Loucy (cell line): ENCODE data around the gene PSMB1.

Experiments used
- H2AFZ ChIP-seq: fragments of 200-600 bp; sonication (generic); 2 replicates; pipeline ENCODE4 v1.6.0; 2016; ENCODE audit warnings: antibody characterized with exemption, mild to moderate bottlenecking, low read length, moderate library complexity
- H3F3A ChIP-seq: fragments of 200-600 bp; 2 replicates; pipeline ENCODE4 v1.6.0; 2016; ENCODE audit warnings: antibody characterized with exemption, low read depth, mild to moderate bottlenecking
- H3K27me3 ChIP-seq: fragments of 200-600 bp; sonication (generic); 2 replicates; pipeline ENCODE4 v1.6.1; 2014; ENCODE audit warnings: low read length, mild to moderate bottlenecking; ENCODE audit not compliant: insufficient read depth, poor library complexity, severe bottlenecking
- H3K36me3 ChIP-seq: fragments of 200-600 bp; sonication (generic); 2 replicates; pipeline ENCODE4 v1.6.1; 2016; ENCODE audit warnings: low read length; ENCODE audit not compliant: insufficient read depth
- H3K4me1 ChIP-seq: fragments of 200-600 bp; sonication (generic); 2 replicates; pipeline ENCODE4 v1.5.1; 2014; ENCODE audit warnings: low read length, mild to moderate bottlenecking; ENCODE audit not compliant: insufficient read depth, poor library complexity, severe bottlenecking
- H3K4me2 ChIP-seq: fragments of 200-600 bp; sonication (generic); 2 replicates; pipeline ENCODE4 v1.6.0; 2014; ENCODE audit warnings: antibody characterized with exemption, low read length, low read depth, mild to moderate bottlenecking; ENCODE audit not compliant: poor library complexity, severe bottlenecking
- H3K4me3 ChIP-seq: fragments of 200-600 bp; sonication (generic); 2 replicates; pipeline ENCODE4 v1.5.1; 2014; ENCODE audit warnings: low read length, mild to moderate bottlenecking, mixed read lengths; ENCODE audit not compliant: poor library complexity, severe bottlenecking
- H3K79me2 ChIP-seq: fragments of 200-600 bp; sonication (generic); 2 replicates; pipeline ENCODE4 v1.6.1; 2014; ENCODE audit warnings: low read length; ENCODE audit not compliant: insufficient read depth
- H3K9ac ChIP-seq: fragments of 200-600 bp; sonication (generic); 2 replicates; pipeline ENCODE4 v1.6.0; 2014; ENCODE audit warnings: mild to moderate bottlenecking, low read depth, low read length, moderate library complexity; ENCODE audit not compliant: poor library complexity, severe bottlenecking
- H3K9me2 ChIP-seq: fragments of 200-600 bp; sonication (generic); replicated peaks from 2 replicates; pipeline ENCODE4 v1.6.1; 2016; ENCODE audit warnings: low read depth, low read length, mixed read lengths
- H3K9me3 ChIP-seq: fragments of 200-600 bp; sonication (generic); 2 replicates; pipeline ENCODE4 v1.6.1; 2014; ENCODE audit warnings: mild to moderate bottlenecking, antibody characterized with exemption, low read length, low read depth; ENCODE audit not compliant: insufficient read depth
- H4K20me1 ChIP-seq: fragments of 200-600 bp; sonication (generic); 2 replicates; pipeline ENCODE4 v1.6.0; 2014; ENCODE audit warnings: antibody characterized with exemption, low read length, mild to moderate bottlenecking; ENCODE audit not compliant: insufficient read depth, poor library complexity, severe bottlenecking
- EZH2phosphoT487 ChIP-seq: fragments of 200-600 bp; IDR thresholded peaks from 2 replicates; pipeline ENCODE4 v1.6.1; 2018; ENCODE audit warnings: antibody characterized with exemption, mild to moderate bottlenecking, moderate library complexity, borderline replicate concordance
- TF ChIP-seq, protein P1 (sequence below): fragments of 200-600 bp; sonication (generic); conservative IDR thresholded peaks from 2 replicates; pipeline ENCODE4 v1.5.1; 2014; ENCODE audit warnings: mild to moderate bottlenecking, antibody characterized with exemption, low read length

PSMB1 gene

DNA sequence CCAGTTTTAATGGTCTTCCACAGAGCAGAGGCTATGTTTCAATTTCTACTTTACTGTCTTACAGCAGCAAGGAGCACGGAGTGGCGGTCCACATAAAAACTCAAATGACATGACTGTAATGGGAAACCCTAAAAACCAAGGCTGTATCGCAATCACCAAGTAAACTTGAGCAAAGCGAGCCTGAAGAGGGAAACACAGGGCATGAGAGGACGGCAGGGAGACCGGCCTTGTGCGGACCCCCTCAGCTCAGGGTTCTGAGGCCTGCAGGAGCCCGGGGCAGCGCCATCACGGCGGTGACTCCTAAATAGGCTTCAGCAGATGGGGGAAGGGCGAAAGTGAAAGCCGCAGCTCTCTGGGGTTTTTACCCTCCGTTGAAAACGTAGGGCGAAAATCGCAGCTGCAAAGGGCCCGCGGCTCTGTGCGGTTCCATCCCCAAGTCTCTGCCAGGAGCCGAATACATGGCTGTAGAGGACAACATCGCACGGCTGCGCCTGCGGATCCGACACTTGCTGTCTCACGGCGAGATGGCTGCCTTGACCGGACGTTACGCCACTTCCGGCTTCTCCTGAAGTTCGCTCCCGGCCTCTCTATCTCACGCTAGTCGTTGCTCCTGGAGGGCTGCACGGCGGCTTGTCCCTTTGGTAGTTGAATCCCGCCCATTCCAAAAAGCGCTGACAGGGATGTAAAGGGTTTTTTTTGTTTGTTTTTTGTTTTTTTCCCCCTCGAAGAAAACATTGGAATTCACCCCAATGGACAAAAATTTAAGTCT is at the start of gene PSMB1:
Gene PSMB1, minus strand, starts transcription at position 543 of the 769 bp plus-strand sequence. Its CDS starts 65 bp downstream, at position 478.
- TF ChIP-seq EZH2phosphoT487: no peak
- TF ChIP-seq, protein P1, sequence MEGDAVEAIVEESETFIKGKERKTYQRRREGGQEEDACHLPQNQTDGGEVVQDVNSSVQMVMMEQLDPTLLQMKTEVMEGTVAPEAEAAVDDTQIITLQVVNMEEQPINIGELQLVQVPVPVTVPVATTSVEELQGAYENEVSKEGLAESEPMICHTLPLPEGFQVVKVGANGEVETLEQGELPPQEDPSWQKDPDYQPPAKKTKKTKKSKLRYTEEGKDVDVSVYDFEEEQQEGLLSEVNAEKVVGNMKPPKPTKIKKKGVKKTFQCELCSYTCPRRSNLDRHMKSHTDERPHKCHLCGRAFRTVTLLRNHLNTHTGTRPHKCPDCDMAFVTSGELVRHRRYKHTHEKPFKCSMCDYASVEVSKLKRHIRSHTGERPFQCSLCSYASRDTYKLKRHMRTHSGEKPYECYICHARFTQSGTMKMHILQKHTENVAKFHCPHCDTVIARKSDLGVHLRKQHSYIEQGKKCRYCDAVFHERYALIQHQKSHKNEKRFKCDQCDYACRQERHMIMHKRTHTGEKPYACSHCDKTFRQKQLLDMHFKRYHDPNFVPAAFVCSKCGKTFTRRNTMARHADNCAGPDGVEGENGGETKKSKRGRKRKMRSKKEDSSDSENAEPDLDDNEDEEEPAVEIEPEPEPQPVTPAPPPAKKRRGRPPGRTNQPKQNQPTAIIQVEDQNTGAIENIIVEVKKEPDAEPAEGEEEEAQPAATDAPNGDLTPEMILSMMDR: no peak
- H3K4me3 ChIP-seq: peak within 1 kb of the TSS; percentile 95
- no peaks in the 10 kb centered on the region for H3K9me3 ChIP-seq
- H3F3A ChIP-seq: no peaks in the 10 kb centered on the region; the same call in 1 of the 2 replicates
- no peaks in the 10 kb centered on the region for H3K27me3 ChIP-seq
- H2AFZ ChIP-seq: peak within 1 kb of the TSS; percentile 99
- H3K36me3 ChIP-seq: peaks cover 6% of the 10 kb centered on the region; the same call in 1 of the 2 replicates
- H3K79me2 ChIP-seq: peaks cover 86% of the 10 kb centered on the region
- H3K4me1 ChIP-seq: peaks cover 58% of the 10 kb centered on the region
- no peaks in the 10 kb centered on the region for H3K9me2 ChIP-seq
- H3K4me2 ChIP-seq: peak within 1 kb of the TSS; percentile 94
- H4K20me1 ChIP-seq: peaks cover 69% of the 10 kb centered on the region
- peak within 1 kb of the TSS; percentile 91 for H3K9ac ChIP-seq

DNA sequence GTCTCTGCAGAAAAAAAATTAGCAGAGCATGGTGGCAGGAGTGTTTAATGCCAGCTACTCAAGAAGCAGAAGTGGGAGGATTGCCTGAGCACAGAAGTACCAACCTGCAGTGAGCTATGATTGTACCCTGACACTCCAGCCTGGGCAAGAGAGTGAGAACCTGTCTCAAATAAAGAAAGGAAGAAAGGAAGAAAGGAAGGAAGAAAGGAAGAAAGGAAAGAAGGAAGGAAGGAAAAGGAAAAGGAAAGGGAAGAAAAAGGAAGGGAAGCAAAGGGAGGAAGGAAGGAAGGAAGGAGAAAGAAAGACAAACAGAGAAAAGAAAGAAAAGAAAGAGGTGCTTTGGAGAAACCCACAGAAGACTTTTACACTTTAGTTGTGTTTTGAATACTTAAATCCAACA is 44.2 kb upstream of the PSMB1 start:
- Histone ChIP-seq H3K36me3 (no peaks in the 10 kb centered on the region), H3K9me2 (no peaks in the 10 kb centered on the region), H4K20me1 (no peaks in the 10 kb centered on the region), H3K9ac (no peak overlapping the region), H3K4me3 (no peak overlapping the region), H2AFZ (no peak overlapping the region), H3K27me3 (no peaks in the 10 kb centered on the region), H3K79me2 (no peaks in the 10 kb centered on the region), H3F3A (no peaks in the 10 kb centered on the region), H3K4me2 (no peak overlapping the region), H3K4me1 (no peaks in the 10 kb centered on the region), H3K9me3 (peaks cover 12% of the 10 kb centered on the region; the same call in 1 of the 2 replicates)
- TF ChIP-seq EZH2phosphoT487: no peak
- TF ChIP-seq, protein P1: no peak

DNA sequence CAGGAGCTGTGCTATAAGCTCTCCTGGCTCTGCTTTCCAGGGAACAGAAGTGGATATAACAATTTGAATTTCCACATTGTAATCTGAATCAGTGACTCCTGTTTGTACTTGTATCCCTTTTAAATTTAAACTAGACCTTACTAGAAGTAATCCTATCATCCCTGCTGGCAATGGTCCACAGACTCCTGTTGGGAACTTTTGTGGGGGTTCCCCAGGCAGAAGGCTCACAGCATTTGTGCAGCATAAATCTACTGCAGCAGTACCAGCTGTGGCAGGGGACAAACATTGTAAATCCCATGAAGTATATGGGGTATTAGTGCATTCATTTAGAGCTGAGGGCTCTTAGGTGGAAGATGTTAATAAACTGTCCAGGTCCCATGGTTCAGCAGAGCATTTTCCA is 43.3 kb upstream of the PSMB1 start:
- H3K4me2 ChIP-seq: no peak overlapping the region
- H3F3A ChIP-seq: no peaks in the 10 kb centered on the region
- TF ChIP-seq, protein P1: no peak
- no peak for TF ChIP-seq EZH2phosphoT487
- H3K36me3 ChIP-seq: no peaks in the 10 kb centered on the region
- H3K9me3 ChIP-seq: peaks cover 16% of the 10 kb centered on the region; the same call in 1 of the 2 replicates
- H3K4me1 ChIP-seq: no peaks in the 10 kb centered on the region
- no peaks in the 10 kb centered on the region for H3K79me2 ChIP-seq
- no peak overlapping the region for H3K9ac ChIP-seq
- H3K27me3 ChIP-seq: no peaks in the 10 kb centered on the region
- no peaks in the 10 kb centered on the region for H4K20me1 ChIP-seq
- no peak overlapping the region for H2AFZ ChIP-seq
- no peaks in the 10 kb centered on the region for H3K9me2 ChIP-seq
- no peak overlapping the region for H3K4me3 ChIP-seq
